GM19043 (cell line): ENCODE results near the gene ARFGEF3.
"Not testable (repeated sequence)": the region's sequence is repeated elsewhere in the genome, so short reads cannot be mapped to it uniquely, and the experiment has no call there.

Experiments used
- ATAC-seq: cut with Tn5 transposase; IDR thresholded peaks from one replicate; pipeline ENCODE4 v1.9.1; 2021; ENCODE audit warnings: low read depth; ENCODE audit not compliant: unreplicated experiment

Gene ARFGEF3

DNA sequence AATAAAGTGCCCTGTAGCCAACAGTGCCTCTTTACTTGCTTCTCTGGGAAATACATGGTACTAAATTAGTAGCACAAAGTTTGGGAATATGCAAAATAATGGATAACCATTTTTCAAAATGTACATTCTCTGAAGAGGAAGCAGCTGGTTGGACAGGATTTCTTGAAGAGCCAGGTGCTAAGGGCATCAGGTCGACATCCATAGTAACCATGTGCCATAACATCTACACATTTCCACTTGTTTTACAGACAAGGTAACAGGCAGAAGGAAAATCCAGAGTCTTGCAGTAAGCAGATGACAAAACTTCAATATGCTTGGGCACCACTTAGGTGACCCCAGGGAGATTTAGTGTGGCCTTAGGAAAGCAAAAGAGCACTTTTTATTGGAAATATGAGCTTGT, 179.4 kb downstream of the ARFGEF3 start:
- no peak for ATAC-seq

DNA sequence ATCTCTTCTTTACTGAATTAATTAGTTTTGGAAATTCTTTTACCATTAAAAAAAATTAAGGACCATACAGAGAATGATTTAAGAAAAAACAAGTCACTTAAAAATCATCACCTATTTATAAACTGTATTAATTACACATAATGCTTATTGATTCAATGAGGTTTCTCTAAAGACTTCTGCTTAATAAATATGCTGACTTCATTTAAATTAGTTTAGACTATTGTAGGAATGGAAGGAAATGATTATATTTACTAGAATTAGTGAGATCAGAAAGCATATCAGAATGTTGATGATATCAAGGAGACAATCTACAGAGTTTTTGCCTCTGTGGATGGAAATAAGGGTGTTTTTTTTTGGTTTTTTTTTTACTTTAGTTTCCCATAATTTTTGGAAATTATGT, 181.4 kb downstream of the ARFGEF3 start:
- ATAC-seq: no peak

GRCh38 chr6:138345565-138346285, 184.0 kb downstream of the ARFGEF3 start:
- no peak for ATAC-seq

DNA sequence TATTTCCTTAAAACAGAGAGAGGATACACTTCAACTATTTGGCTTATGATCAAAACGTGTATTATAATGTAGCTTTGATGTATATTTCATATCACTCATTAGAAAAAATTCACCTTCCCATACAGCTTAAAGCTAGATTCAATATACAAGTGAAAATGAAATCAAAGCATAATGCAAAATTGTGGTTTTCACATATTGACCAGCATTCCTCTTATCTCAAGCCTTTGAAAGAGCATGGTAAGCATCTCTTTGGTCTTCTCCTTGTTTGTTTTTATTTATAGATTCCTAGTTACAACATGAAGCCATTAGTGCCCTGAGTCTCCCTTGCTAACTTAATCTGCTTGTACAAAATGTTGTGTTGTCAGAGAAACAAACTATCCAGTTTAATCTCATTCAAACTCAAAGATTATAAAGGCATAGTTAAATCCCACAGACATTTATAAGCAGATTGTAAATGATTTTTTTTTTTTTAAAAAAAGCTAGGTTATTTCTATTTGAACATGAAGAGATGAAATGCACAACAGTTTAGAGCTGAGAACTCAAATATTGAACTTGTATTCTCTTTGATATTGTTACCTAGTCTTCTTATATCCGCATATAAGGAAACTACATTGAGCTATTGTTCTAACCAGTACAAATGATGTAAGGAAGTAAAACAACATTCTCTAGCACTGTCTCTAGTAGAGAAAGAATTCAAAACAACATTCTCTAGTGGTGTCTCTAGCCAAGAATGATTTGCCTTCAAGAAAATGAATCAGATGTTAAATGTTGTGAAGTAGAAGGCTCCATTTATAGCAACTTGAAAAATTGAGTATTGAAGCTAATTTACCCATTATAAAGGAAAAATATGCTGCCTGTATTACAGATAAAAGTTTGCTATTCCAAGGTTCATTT, 184.8 kb downstream of the ARFGEF3 start:
- ATAC-seq: no peak

DNA sequence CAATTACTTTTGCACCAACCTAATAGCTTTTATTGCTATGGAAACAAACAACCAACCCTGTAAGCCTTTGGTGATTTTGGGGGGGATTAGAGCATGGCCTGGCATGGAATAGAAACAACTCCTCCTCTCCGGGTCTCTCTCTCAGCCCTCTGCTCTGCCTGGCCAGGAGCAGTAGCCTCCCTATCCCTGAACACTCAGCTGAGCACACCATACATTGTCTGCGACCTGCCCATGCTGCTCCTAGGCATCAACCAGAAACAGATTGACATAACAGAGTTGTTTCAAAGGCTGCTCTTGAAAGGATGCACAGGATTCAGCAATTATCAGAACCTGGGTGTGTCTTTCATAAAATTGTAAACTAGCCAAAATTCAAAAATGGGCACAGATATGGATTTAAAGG, 186.1 kb downstream of the ARFGEF3 start:
- no peak for ATAC-seq

- no peak for ATAC-seq
Observed at GRCh38 chr6:138349891-138350290, 188.2 kb downstream of the ARFGEF3 start.

DNA sequence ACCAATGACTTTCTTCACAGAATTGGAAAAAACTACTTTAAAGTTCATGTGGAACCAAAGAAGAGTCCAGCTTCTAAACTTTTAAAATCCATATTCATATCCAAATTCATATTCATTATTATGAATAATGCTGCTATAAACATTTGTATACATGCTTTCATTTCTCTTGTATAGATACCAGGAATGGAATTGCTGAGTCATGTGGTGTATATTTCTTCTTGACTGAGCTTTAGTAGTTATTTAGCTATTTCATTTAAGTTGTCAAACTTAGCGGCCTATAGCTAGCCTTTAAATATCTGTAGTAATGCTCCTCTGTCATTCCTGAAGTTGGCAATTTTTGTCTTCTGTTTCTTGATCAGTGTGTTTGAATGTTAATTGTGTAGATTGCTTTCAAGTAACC, 196.2 kb downstream of the ARFGEF3 start:
- ATAC-seq: no peak

DNA sequence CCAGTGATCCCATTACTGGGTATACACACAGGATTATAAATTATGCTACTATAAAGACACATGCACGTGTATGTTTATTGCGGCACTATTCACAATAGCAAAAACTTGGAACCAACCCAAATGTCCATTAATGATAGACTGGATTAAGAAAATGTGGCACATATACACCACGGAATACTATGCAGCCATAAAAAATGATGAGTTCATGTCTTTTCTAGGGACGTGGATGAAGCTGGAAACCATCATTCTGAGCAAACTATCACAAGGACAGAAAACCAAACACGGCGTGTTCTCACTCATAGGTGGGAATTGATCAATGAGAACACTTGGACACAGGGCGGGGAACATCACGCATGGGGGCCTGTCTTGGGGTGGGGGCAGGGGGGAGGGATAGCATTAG, 206.9 kb downstream of the ARFGEF3 start:
- ATAC-seq: not testable (repeated sequence)

GRCh38 chr6:138370631-138371451, 209.1 kb downstream of the ARFGEF3 start:
- no peak for ATAC-seq

- ATAC-seq: no peak
Observed at GRCh38 chr6:138371452-138371711, 209.6 kb downstream of the ARFGEF3 start.

DNA sequence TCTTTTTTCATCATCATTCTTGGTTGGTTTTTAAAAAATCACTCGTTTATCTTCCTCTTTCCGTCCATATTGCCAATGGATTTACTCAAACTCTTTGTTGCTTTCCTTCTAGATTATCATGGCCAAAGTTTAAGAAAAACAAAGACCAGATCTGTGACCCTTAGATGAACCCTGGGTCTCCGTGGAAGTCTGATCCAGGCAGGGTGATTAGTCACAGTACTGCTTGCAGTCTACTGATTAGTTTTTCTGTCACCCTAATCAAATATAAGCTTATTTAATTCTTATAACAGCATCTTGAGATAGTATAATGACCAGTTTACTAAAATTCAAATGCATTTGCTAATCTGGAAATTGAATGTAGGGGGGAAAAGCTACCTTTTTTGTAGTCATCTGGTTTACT, 210.0 kb downstream of the ARFGEF3 start:
- ATAC-seq: no peak

DNA sequence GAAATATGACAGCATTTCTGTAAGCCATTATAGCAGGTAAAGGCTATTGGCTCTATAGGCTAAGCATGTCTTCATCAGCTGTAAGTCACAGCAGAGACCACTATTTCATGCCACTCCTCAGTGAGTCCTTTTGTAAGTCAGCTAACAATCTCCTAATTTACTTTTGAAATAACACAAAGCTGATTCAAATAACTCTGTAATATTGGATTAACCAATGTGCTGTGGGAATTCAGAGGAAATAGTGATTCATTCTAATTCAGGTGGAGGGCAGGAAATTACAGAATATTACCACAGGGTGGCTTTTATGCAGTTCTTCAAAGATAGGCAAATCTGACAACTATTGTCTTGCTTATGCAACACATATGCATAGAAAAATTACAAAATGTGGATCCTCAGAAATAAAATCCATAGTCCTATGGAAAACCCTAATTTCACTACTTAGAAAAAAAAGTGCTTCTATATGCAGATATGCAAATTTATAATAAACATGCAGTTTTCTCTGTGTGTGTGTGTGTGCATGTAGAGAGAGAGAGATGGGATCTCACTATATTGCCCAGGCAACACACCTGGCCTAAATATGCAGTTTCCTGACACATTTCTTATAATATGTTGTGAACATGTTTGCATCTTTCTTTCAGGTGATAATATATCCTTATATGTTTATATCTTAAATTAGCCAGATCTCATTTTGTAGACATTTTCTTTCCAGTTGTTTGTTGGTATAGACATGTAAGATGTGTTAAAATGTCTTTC, 211.1 kb downstream of the ARFGEF3 start:
- ATAC-seq: no peak

- ATAC-seq: no peak
Observed at GRCh38 chr6:138374230-138374629, 212.5 kb downstream of the ARFGEF3 start.

DNA sequence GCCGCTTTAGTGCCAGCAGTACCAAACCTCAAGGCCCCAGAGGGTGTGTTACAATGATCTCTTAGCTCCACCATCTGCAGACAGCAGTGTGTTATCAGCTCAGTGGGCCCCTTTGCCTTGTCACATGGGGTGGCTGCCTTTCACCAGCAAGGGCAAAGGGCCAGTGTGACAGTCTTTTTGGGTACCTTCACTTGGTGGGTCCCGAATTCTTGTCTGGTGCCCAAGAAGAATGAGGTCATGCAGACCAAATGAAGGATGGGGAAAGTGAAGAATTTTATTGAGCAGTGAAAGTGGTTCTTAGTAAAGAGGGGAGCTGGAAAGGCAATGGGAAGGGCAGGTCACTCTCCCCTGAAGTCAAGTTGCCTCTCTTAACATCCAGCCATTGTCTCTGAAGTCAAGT, 213.1 kb downstream of the ARFGEF3 start:
- no peak for ATAC-seq

DNA sequence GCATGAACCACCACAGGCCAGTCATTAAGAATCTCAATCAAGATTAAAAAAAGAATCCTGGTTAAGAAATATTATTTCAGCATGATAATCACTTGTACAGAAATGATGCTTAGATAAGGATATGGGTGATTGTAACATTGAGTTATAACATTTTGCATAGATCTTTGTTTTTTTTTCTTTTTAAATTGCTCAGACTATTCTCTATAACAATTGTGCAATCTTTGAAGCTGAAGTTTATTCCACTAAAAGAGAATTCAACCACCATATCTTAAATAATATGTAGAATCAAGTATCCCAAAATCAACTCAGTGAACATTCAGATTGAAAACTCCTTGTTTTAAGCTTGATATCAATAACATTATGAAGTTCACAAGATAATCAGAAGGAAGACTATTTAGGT, 215.3 kb downstream of the ARFGEF3 start:
- ATAC-seq: no peak

- no peak for ATAC-seq
Observed at GRCh38 chr6:138377844-138378243, 216.1 kb downstream of the ARFGEF3 start, which contains the start of gene SMIM28. SMIM28 (plus strand) TSS chr6:138377905; CDS start chr6:138378073, 168 bp downstream.

DNA sequence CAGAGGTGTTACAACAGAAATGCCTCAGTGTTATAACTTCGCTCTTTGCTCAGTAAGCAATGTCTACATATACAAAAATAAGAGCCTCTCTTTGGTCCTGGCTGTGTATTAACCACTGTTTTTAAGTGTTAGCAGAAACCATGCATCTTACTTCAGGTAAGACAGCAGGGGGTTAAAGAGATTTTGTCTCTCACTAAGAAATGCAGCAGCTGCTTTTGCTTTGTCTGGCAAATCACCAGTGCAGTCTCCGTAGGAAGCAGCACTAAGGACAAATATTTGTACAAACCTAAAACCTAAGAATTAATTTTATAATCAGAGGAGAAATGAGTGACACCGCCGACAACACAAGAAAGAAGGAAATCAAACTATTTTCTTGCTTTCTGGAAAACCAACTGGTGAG, 216.7 kb downstream of the ARFGEF3 start:
- no peak for ATAC-seq

DNA sequence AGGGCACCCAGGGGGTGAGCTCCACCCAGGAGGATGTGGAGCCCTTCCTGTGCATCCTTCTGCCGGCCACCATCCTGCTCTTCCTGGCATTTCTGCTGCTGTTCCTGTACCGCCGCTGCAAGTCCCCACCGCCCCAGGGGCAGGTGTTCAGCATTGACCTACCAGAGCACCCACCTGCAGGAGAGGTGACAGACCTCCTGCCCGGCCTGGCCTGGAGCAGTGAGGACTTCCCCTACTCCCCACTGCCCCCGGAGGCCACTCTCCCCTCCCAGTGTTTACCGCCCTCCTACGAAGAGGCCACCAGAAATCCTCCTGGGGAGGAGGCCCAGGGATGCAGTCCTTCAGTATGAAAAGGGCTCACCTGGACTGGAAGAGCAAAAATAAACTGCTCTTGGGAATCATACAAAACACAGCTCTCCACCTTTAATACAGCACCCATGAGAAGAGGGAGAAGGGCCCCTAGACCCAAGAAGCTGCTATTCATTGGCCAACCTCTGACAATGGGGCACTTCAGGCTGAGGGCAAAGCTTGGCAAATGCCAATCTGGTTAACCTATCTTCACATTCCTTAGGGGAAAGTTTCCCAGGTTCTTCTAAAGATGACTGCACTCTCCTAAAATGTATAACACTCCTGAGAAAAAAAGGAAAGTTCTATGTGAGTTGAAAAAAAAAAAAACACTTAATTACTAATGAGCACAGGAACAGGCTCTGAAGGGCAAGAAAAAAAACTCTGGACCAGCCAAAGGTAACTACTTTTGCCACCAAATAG, 220.9 kb downstream of the ARFGEF3 start:
- ATAC-seq: no peak

DNA sequence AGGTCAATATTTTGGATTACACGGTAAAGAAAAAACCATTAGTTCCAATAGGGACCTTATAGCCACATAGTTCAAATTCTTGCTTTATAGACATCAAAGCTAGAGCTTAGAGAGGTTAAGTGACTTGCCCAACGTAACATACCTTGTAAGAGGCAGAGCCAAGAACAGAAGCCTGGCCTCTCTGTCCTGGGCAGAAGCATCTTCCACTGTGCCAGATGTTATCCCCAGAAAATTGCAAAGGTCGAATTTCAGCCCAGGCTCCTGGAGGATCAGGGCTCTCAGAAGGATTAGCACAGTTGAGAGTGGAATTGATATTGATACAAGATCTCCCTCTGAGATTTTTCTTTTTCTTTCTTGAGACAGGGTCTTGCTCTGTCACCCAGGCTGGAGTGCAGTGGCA, 222.0 kb downstream of the ARFGEF3 start:
- ATAC-seq: no peak

- ATAC-seq: no peak
Observed at GRCh38 chr6:138386897-138387296, 225.2 kb downstream of the ARFGEF3 start.
